GM23338 (cell line): Measurements from ENCODE around the gene CCDC144A. TPM values are rescaled to one million over a fixed set of nuclear protein-coding genes. Genes with fewer than 3 reads are reported as not detected.

ENCODE experiments used
- ATAC-seq: fragments of 200-7000 bp; cut with Tn5 transposase; 3 replicates; pipeline ENCODE4 v1.9.1; 2020
- DNase-seq: peaks from one replicate; pipeline ENCODE4 v3.0.0-alpha.2; 2015; ENCODE audit warnings: low spot score
- H2AFZ ChIP-seq: fragments of 200-600 bp; sonication (generic); 2 replicates; pipeline ENCODE4 v1.8.0; 2016; ENCODE audit warnings: antibody characterized with exemption, mild to moderate bottlenecking, moderate library complexity
- H3F3A ChIP-seq: fragments of 200-600 bp; sonication (generic); replicated peaks from 2 replicates; pipeline ENCODE4 v1.8.0; 2017; ENCODE audit warnings: antibody characterized with exemption, mixed run types, low read depth
- H3K27ac ChIP-seq: fragments of 200-600 bp; sonication (generic); 2 replicates; pipeline ENCODE4 v1.6.1; 2016; ENCODE audit warnings: low read depth
- H3K27me3 ChIP-seq: fragments of 200-600 bp; sonication (generic); 2 replicates; pipeline ENCODE4 v1.8.0; 2016; ENCODE audit warnings: mild to moderate bottlenecking, mixed run types, moderate library complexity; ENCODE audit not compliant: insufficient read depth
- H3K36me3 ChIP-seq: fragments of 200-600 bp; sonication (generic); 2 replicates; pipeline ENCODE4 v1.8.0; 2016; ENCODE audit warnings: mild to moderate bottlenecking; ENCODE audit not compliant: insufficient read depth
- H3K4me1 ChIP-seq: fragments of 200-600 bp; sonication (generic); 2 replicates; pipeline ENCODE4 v1.8.0; 2016; ENCODE audit warnings: mild to moderate bottlenecking, moderate library complexity; ENCODE audit not compliant: insufficient read depth
- H3K4me2 ChIP-seq: fragments of 200-600 bp; sonication (generic); 2 replicates; pipeline ENCODE4 v1.7.1; 2017; ENCODE audit warnings: mixed run types
- H3K4me3 ChIP-seq: fragments of 200-600 bp; sonication (generic); 2 replicates; pipeline ENCODE4 v1.6.1; 2016; ENCODE audit warnings: mixed run types
- H3K79me2 ChIP-seq: fragments of 200-600 bp; sonication (generic); replicated peaks from 2 replicates; pipeline ENCODE4 v1.8.0; 2017; ENCODE audit warnings: mild to moderate bottlenecking; ENCODE audit not compliant: insufficient read depth
- H3K9me2 ChIP-seq: fragments of 200-600 bp; sonication (generic); 2 replicates; pipeline ENCODE4 v1.8.0; 2017; ENCODE audit not compliant: insufficient read depth
- H4K20me1 ChIP-seq: fragments of 200-600 bp; sonication (generic); replicated peaks from 2 replicates; pipeline ENCODE4 v1.8.0; 2017; ENCODE audit warnings: mild to moderate bottlenecking; ENCODE audit not compliant: insufficient read depth
- H3K27ac Mint-ChIP-seq: 2 replicates; pipeline ENCODE4 v1.8.0; 2020; ENCODE audit warnings: inconsistent platforms, mild to moderate bottlenecking, moderate library complexity, mixed read lengths
- H3K27me3 Mint-ChIP-seq: 3 replicates; pipeline ENCODE4 v1.8.0; 2022; ENCODE audit warnings: low read depth, mild to moderate bottlenecking, moderate library complexity, mixed read lengths, inconsistent platforms; ENCODE audit not compliant: insufficient read depth, poor library complexity
- H3K36me3 Mint-ChIP-seq: 3 replicates; pipeline ENCODE4 v1.8.0; 2021; ENCODE audit warnings: low read depth, mild to moderate bottlenecking, inconsistent platforms, moderate library complexity, mixed read lengths
- H3K4me1 Mint-ChIP-seq: 3 replicates; pipeline ENCODE4 v1.8.0; 2020; ENCODE audit warnings: mild to moderate bottlenecking, inconsistent platforms, mixed read lengths
- H3K4me3 Mint-ChIP-seq: 3 replicates; pipeline ENCODE4 v1.8.0; 2021; ENCODE audit warnings: moderate library complexity, mild to moderate bottlenecking, inconsistent platforms, mixed read lengths
- H3K9me3 Mint-ChIP-seq: 3 replicates; pipeline ENCODE4 v1.8.0; 2020; ENCODE audit warnings: moderate library complexity, mild to moderate bottlenecking, inconsistent platforms, mixed read lengths
- CREB1 ChIP-seq: fragments of 250-450 bp; sonication (Bioruptor Pico); IDR thresholded peaks from 2 replicates; pipeline ENCODE4 v1.5.0; 2020; ENCODE audit warnings: low read depth, mild to moderate bottlenecking, moderate library complexity
- CTCF ChIP-seq, 2 experiments: fragments of 200-600 bp in 1 of 2; sonication (generic) in 1 of 2; conservative IDR thresholded peaks; 2 replicates each; pipeline versions ENCODE4 v1.5.1 to v1.6.1; 2016 to 2017; ENCODE audit warnings: antibody characterized with exemption in 2 of 2, low read depth in 2 of 2, mild to moderate bottlenecking in 2 of 2, moderate library complexity in 1 of 2
- ETS1 ChIP-seq: IDR thresholded peaks from 2 replicates; pipeline ENCODE4 v1.6.1; 2016; ENCODE audit warnings: antibody characterized with exemption
- EZH2 ChIP-seq: fragments of 200-600 bp; sonication (generic); IDR thresholded peaks from one replicate; pipeline ENCODE4 v1.8.0; 2017; ENCODE audit warnings: antibody characterized with exemption, mild to moderate bottlenecking, low read depth; ENCODE audit not compliant: unreplicated experiment
- EZH2phosphoT487 ChIP-seq: fragments of 200-600 bp; sonication (generic); IDR thresholded peaks from one replicate; pipeline ENCODE4 v1.8.1; 2018; ENCODE audit warnings: antibody characterized with exemption; ENCODE audit not compliant: unreplicated experiment
- JUNB ChIP-seq: IDR thresholded peaks from one replicate; pipeline ENCODE4 v1.6.1; 2016; ENCODE audit warnings: antibody characterized with exemption; ENCODE audit not compliant: unreplicated experiment
- NANOG ChIP-seq: IDR thresholded peaks from 2 replicates; pipeline ENCODE4 v1.6.1; 2016; ENCODE audit warnings: antibody characterized with exemption, borderline replicate concordance
- POLR2AphosphoS5 ChIP-seq: IDR thresholded peaks from 2 replicates; pipeline ENCODE4 v1.6.1; 2016; ENCODE audit warnings: antibody characterized with exemption, low read depth
- REST ChIP-seq: IDR thresholded peaks from one replicate; pipeline ENCODE4 v1.6.1; 2018; ENCODE audit warnings: antibody characterized with exemption; ENCODE audit not compliant: unreplicated experiment
- STAT1 ChIP-seq: IDR thresholded peaks from one replicate; pipeline ENCODE4 v1.6.1; 2016; ENCODE audit warnings: antibody characterized with exemption; ENCODE audit not compliant: unreplicated experiment
- ZNF114 ChIP-seq: fragments of 250-450 bp; sonication (Bioruptor Pico); IDR thresholded peaks from 2 replicates; pipeline ENCODE4 v1.5.0; 2020; ENCODE audit warnings: mild to moderate bottlenecking, moderate library complexity
- ZNF331 ChIP-seq: fragments of 250-450 bp; sonication (Bioruptor Pico); IDR thresholded peaks from 2 replicates; pipeline ENCODE4 v1.5.0; 2020; ENCODE audit warnings: low read depth, mild to moderate bottlenecking, moderate library complexity
- ZNF462 ChIP-seq: fragments of 250-450 bp; sonication (Bioruptor Pico); IDR thresholded peaks from 2 replicates; pipeline ENCODE4 v1.5.0; 2020; ENCODE audit warnings: mild to moderate bottlenecking, moderate library complexity
- polyA plus RNA-seq: library from polyadenylated mRNA; unstranded; fragments of >200 nt; fragmentation: Nextera tagmentation; extraction: Ambion mirVana; gene quantifications from 2 replicates; pipeline ENCODE4 v1.2.1, GENCODE V29; 2016
- total RNA-seq: library from RNA; depleted of rRNA; stranded (reverse); fragments of >200 nt; shearing (Covaris generic); gene quantifications from 2 replicates; pipeline ENCODE4 v1.2.3, GENCODE V29; 2014

CCDC144A gene
- total and polyA plus RNA-seq, 2 experiments from 2014 or later, result 4.2 to 13.9 TPM

- no peaks in the 10 kb centered on the region for H3K27me3 ChIP-seq
- DNase-seq (no peak), ATAC-seq (no peak)
- peaks cover 15% of the 10 kb centered on the region; the same call in 2 of the 3 replicates for H3K4me1 Mint-ChIP-seq
- H3K4me3 Mint-ChIP-seq, result peak overlapping the region; percentile 80; the same call in 2 of the 3 replicates
- no peaks in the 10 kb centered on the region for H3K36me3 ChIP-seq
- H3K4me1 ChIP-seq, result peaks cover 14% of the 10 kb centered on the region
- H3K27ac ChIP-seq, result no peak overlapping the region
- peaks cover under 1% of the 10 kb centered on the region; the same call in 2 of the 3 replicates for H3K9me3 Mint-ChIP-seq
- peaks cover 3% of the 10 kb centered on the region; the same call in 1 of the 2 replicates for H3F3A ChIP-seq
- peak overlapping the region; percentile 92; the same call in 1 of the 2 replicates for H3K4me2 ChIP-seq
- no peaks in the 10 kb centered on the region for H3K9me2 ChIP-seq
- no peak overlapping the region for H2AFZ ChIP-seq
- peak overlapping the region; percentile 74; the same call in 1 of the 2 replicates for H3K4me3 ChIP-seq
- peaks cover 3% of the 10 kb centered on the region for H3K27me3 Mint-ChIP-seq
- no peaks in the 10 kb centered on the region for H4K20me1 ChIP-seq
- no peaks in the 10 kb centered on the region for H3K79me2 ChIP-seq
- H3K36me3 Mint-ChIP-seq, result peaks cover 1% of the 10 kb centered on the region; the same call in 2 of the 3 replicates
- H3K27ac Mint-ChIP-seq, result no peak overlapping the region
- TF ChIP-seq ZNF114 (CRISPR knock-in tag) (no peak), REST (no peak), STAT1 (no peak), JUNB (no peak), ETS1 (no peak), EZH2 (no peak), EZH2phosphoT487 (no peak), ZNF462 (CRISPR knock-in tag) (no peak), CREB1 (CRISPR knock-in tag) (no peak), ZNF331 (CRISPR knock-in tag) (no peak), CTCF (conservative IDR thresholded peaks at IDR 0.05; ENCODE audit: low read depth in 2 of 2) (no peak), POLR2AphosphoS5 (no peak), NANOG (no peak)
Observed at GRCh38 chr17:16652252-16652651, 37.8 kb upstream of the CCDC144A start.
